GM12865 (cell line): ENCODE results near the gene ZNF521.

Experiments used
- DNase-seq: peaks from one replicate; pipeline ENCODE4 v3.0.0; 2010; ENCODE audit warnings: low read depth
- H3K4me3 ChIP-seq: 2 replicates; pipeline ENCODE4 v1.5.1; 2011; ENCODE audit warnings: mild to moderate bottlenecking, low read depth, low read length, control low read depth
- CTCF ChIP-seq: IDR thresholded peaks from 2 replicates; pipeline ENCODE4 v1.5.1; 2011; ENCODE audit warnings: low read length, control low read depth, low read depth, inconsistent platforms; ENCODE audit not compliant: insufficient read depth; ENCODE audit errors: missing control alignments

Gene ZNF521

GRCh38 chr18:25093141-25093540, 258.8 kb downstream of the ZNF521 start:
- H3K4me3 ChIP-seq, result no peak overlapping the region
- no peak for DNase-seq
- TF ChIP-seq CTCF, result no peak

- TF ChIP-seq CTCF, result no peak
- H3K4me3 ChIP-seq, result no peak overlapping the region
- no peak for DNase-seq
Observed at GRCh38 chr18:25089470-25089869, 262.5 kb downstream of the ZNF521 start.

- no peak overlapping the region for H3K4me3 ChIP-seq
- no peak for TF ChIP-seq CTCF
- no peak for DNase-seq
Observed at GRCh38 chr18:25086876-25087275, 265.1 kb downstream of the ZNF521 start.

- no peak for DNase-seq
- no peak overlapping the region for H3K4me3 ChIP-seq
- no peak for TF ChIP-seq CTCF
Observed at GRCh38 chr18:25081001-25081400, 271.0 kb downstream of the ZNF521 start.

- no peak for TF ChIP-seq CTCF
Observed at GRCh38 chr18:25080211-25080610, 271.8 kb downstream of the ZNF521 start.

GRCh38 chr18:25077944-25078723, 273.8 kb downstream of the ZNF521 start:
- H3K4me3 ChIP-seq, result no peak overlapping the region
- TF ChIP-seq CTCF, result no peak
- no peak for DNase-seq

More at GRCh38 chr18:25080211-25080610, 271.8 kb downstream of the ZNF521 start:
- H3K4me3 ChIP-seq, result no peak overlapping the region
- DNase-seq, result no peak
